H54 (cell line): ENCODE results near the gene PDK3.
A peak's percentile ranks its signal among the peaks of the same experiment; 100 is the strongest.

Experiments
- DNase-seq: peaks from one replicate; pipeline ENCODE4 v3.0.0; 2011; ENCODE audit warnings: low spot score, mixed read lengths; ENCODE audit not compliant: insufficient read length
- FAIRE-seq: peaks from 3 replicates; lab custom pipeline; 2011; peaks lifted over from hg19 to GRCh38; lab: Jason Lieb, UNC
- POLR2A ChIP-seq: IDR thresholded peaks from 2 replicates; pipeline ENCODE4 v1.6.1; 2011; ENCODE audit warnings: low read depth, mild to moderate bottlenecking, low read length

PDK3 gene

GRCh38 chrX:24494647-24495075 lies 29.6 kb downstream of the PDK3 start:
- DNase-seq (no peak), FAIRE-seq (no peak)
- TF ChIP-seq POLR2A, result no peak

GRCh38 chrX:24495700-24496099 lies 30.6 kb downstream of the PDK3 start:
- DNase-seq (no peak), FAIRE-seq (no peak)
- no peak for TF ChIP-seq POLR2A

GRCh38 chrX:24498181-24498580 lies 33.1 kb downstream of the PDK3 start:
- FAIRE-seq, result no peak

GRCh38 chrX:24498975-24499374 lies 33.9 kb downstream of the PDK3 start:
- FAIRE-seq, result no peak
- no peak for DNase-seq
- no peak for TF ChIP-seq POLR2A

More at GRCh38 chrX:24498181-24498580, 33.1 kb downstream of the PDK3 start:
- TF ChIP-seq POLR2A, result no peak
- no peak for DNase-seq

- DNase-seq (peak; percentile 2), FAIRE-seq (no peak)
- TF ChIP-seq POLR2A, result no peak
Measured at GRCh38 chrX:24506082-24506481, 41.0 kb downstream of the PDK3 start.

- DNase-seq (no peak), FAIRE-seq (no peak)
- no peak for TF ChIP-seq POLR2A
Measured at GRCh38 chrX:24508375-24508774, 43.3 kb downstream of the PDK3 start.

GRCh38 chrX:24513416-24513815 lies 48.3 kb downstream of the PDK3 start:
- FAIRE-seq, result no peak
- DNase-seq, result no peak
- no peak for TF ChIP-seq POLR2A

- no peak for FAIRE-seq
- TF ChIP-seq POLR2A, result no peak
- no peak for DNase-seq
Measured at GRCh38 chrX:24515447-24515846, 50.4 kb downstream of the PDK3 start.

- TF ChIP-seq POLR2A, result no peak
- DNase-seq (no peak), FAIRE-seq (no peak)
Measured at GRCh38 chrX:24520472-24520871, 55.4 kb downstream of the PDK3 start.

- no peak for TF ChIP-seq POLR2A
- no peak for FAIRE-seq
- DNase-seq, result no peak
Measured at GRCh38 chrX:24525455-24525854, 60.4 kb downstream of the PDK3 start.

- DNase-seq (no peak), FAIRE-seq (no peak)
- no peak for TF ChIP-seq POLR2A
Measured at GRCh38 chrX:24526616-24527015, 61.5 kb downstream of the PDK3 start.

GRCh38 chrX:24528605-24529004 lies 63.5 kb downstream of the PDK3 start:
- TF ChIP-seq POLR2A, result no peak
- FAIRE-seq, result no peak
- no peak for DNase-seq

GRCh38 chrX:24536551-24536950 lies 71.5 kb downstream of the PDK3 start:
- no peak for TF ChIP-seq POLR2A
- FAIRE-seq (no peak), DNase-seq (no peak)

- no peak for FAIRE-seq
- no peak for DNase-seq
- no peak for TF ChIP-seq POLR2A
Measured at GRCh38 chrX:24542756-24543155, 77.7 kb downstream of the PDK3 start.

GRCh38 chrX:24547961-24548360 lies 82.9 kb downstream of the PDK3 start:
- DNase-seq (no peak), FAIRE-seq (no peak)

GRCh38 chrX:24550166-24550565 lies 85.1 kb downstream of the PDK3 start:
- TF ChIP-seq POLR2A, result no peak
- FAIRE-seq (no peak), DNase-seq (no peak)

More at GRCh38 chrX:24547961-24548360, 82.9 kb downstream of the PDK3 start:
- TF ChIP-seq POLR2A, result no peak
